NCI-H1092 treated with DMSO at 0.1 percent for 48 hours (cell line): Measurements from ENCODE around the gene LINGO1.

ENCODE experiments used
- DNase-seq: peaks from one replicate; lab custom pipeline; 2025; lab: John Stamatoyannopoulos, UW

LINGO1 gene

DNA sequence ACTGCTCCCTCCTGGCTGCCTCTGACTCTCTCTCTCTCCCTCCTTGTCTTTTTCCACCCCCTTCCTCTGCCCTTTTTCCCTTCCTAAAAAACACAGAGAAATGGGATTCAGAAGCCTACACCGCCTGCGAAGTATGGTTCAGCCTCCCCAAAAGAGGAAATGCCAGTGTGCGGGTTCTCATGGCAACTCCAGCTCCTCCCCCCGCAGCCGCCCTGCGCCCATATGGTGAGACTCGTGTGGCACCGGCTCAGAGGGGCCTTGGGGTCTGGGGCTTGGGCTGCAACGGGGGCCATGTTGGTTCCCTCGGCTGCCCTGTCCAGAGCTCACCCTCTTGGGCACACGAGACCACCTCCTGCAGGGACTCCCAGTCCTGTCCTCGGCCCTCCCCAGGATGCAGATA, 23.6 kb upstream of the LINGO1 start:
- DNase-seq = no peak

DNA sequence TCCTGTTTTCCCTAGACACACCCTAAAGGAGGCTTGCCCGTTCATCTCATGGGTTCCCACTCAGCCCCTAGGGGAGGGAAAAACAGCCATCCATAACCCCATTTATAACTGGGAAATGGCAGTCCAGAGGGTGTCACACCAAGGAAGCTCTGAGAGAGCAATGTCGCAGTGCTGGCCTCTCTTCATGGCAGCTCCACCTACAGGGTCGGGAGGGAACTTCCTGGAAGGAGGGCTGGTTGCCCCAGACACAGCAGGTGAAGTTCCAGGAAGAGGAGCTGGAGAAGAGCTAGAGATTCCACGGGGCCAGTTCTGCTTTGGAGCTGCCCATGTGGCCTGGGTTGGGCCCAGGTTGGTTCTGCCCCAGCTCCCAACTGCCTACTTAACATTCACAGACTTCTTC, 22.3 kb upstream of the LINGO1 start:
- DNase-seq = no peak

DNA sequence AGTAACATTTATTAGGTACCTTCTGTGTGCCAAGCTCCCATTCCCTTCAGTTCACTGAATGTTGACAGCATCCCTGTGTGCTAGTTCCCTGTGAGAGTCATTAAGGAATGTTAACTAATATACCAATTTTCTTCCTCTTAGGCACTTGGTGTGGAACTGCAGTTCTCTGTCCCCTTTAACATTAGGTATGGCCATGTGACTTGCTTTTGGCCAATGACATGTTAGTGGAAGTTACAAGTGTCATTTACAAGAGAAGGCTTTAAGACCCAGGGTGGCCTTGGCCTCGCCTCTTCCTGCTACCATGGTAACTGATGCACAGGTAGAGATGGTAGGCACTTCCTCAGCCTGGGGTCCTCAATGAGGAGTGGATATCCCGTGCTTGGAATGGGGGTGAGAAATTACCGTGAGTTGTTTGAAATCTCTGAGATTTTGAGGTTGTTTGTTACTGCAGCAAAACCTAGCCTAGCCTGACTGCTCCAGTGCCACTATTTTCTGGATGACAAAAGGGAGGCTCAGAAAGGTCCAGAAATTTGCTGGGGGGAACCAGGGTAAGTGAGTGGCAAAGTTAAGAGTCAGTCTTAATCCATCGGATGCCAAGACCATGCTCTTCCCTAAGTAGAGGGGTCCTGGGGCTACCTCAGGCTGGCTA, 21.2 kb upstream of the LINGO1 start:
- DNase-seq = no peak

DNA sequence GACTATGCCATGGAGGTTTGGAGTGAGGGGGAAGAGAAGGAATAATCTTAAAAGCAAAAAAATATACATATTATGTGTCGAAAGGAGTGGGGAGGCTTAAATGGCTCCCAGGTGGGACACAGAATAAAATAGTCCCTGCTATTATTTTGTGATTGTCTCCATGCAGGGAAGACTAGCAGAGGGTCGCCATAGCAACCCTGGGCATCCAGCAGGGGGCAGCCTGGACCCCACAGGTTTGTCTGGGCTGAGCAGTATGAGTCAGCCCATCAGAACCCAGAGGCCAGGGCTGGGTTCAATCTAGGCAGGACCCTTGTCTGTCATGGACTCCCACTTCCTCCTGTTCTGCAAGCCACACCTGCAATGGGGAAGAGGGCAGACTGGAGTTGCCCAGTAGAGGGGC, 17.6 kb upstream of the LINGO1 start:
- peak; percentile 2 for DNase-seq

DNA sequence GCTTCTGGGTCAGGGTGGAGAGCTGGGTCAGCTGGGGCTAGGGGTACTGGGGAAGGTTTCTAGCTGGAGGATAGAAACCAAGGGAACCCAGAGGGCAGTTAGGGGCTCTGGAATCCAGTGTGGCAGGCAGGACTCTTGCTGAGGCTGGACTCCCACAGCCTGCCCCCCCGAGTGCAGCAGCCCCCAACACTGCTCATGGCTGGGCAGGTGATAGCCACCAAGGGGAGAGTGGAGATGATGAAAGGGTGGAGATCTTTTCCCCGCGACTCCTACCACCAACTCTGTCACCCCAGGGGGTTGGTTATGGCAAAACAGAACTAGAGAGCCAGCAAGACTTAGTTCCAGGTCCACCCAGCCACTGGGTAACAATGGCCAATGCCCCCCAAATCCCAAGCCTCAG, 16.9 kb upstream of the LINGO1 start:
- no peak for DNase-seq

DNA sequence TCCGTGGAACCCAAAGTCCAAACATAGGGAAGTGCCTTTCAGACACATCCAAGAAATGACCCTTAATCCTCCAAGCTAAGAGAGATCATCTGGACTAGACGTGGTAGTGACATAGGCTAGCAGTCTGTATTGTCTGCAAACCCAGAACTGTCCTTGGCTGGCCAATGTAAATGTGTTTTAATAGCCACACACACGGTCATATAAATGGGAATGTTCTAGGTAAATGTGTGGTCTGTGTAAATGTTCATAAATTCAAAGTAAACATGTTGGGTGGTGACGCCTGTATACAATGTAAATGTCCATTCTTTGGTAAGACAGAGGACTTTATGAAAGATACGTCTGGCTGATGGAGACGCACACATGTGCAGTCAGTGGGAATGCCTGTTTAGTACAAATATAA, 16.3 kb upstream of the LINGO1 start:
- no peak for DNase-seq

DNA sequence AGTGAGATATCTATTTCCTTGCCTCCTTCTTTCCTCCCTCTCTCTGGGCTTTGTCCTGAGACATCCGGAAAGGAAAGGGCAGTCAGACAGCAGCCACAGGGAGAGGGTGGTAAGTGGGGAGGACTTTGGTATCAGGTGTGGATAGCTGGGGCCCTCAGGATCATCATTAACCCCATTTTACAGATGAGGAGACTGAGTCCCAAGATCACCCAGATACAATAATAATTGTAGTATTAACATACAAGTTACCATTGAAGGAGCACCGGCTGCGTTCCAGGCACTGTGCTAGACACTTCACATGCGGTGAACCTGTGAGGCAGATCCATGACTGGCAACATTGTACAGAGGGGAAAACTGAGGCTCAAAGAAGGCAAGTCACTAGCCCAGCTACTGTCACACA, 15.2 kb upstream of the LINGO1 start:
- DNase-seq = no peak

DNA sequence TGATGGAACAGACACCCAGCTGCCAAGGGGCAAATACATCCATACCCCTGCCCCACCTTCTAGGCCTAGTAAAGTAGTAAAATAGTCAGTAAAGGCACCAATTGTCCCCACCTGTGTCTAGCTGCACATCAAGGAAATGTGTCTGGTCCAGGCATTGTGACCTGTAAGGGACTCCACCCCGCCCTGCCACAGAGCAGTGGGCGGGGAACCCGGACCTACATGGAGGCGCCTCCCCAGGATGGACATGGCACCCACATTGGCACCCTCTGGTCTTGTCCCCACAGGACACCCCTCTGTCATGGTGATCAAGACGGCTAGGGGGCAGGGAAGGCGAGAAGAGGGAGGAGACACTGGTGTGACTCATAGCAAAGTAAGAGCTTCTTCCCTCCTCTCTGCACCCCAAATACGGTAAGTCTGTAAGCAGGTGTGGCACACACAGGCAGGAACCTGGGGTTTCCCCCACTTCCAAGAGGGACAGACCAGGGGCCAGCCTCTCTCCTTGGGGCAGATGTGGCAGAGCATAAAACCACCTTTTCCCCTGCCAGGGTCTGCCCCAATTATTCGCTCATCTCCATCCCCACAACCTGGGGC, 13.5 kb upstream of the LINGO1 start:
- no peak for DNase-seq

DNA sequence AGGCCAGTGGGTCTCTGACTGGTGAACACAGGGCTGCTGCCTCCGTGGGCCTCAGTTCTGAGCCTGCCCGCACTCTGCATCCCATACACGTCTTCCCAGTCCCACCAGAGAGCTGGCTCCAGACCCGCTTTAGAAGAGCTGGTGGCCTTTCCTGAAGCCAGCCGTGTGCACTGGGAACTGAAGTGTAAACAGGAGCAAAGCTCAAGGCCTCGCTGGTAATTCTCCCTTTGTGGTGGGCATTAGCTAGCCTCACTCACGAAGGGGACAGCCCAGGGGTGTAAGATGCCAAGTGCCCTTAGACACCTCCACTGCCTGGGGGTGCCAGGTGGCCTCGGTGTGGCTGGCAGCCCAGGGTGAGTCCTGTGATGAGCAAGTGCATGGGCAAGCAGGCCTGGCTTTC, 12.9 kb upstream of the LINGO1 start:
- DNase-seq = no peak

DNA sequence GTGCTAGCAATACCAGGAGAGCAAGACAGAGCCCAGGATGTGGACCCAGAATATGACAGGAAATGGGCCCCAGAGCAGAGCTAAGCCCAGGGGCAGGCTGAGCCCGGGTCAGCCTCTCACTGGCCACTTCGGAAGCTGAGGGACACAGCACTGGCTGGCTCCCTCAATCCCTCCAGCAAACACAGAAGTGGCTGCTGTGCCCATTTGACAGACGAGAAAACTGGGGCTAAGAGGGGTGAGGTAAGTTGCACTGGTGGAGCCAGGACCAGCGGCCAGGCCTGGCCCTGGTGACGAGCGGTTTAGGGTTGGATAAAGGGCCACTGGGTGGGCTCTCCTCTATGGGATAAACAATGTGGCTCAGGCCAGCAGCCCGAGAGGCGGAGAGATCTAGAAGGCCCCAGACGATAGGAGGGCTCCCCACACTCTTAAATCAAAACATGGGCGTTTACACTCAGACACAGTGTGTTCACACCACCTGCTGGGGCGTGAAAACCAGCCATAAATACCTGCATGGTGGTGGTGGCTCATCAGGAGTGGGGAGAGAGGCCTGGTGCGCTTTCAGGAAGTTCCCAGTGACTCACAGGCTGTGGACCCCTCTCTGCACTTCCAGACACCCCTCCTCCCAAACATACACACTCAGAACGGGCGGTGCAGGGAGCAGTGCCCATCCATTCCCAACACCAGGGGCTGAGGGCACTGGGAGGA, 12.0 kb upstream of the LINGO1 start:
- no peak for DNase-seq

DNA sequence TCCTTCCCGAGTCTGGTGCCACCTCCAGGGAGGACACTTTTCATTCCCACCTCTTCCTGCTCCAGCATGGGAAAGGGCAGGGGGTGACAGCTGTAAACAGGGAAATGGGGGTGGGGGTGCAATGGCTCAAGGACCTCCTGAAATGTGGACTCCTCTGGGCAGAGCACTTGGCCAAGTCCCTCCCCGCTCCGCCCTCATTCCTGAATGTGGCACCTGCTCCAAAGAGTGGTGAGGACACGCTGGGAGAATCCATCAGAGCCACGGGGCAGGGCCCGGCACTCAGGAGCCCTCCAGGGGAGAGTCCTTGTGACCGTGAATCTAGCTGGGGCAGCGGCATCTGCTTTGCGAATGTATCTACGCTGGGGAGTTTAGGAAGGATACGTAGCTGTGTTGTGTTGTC, 11.1 kb upstream of the LINGO1 start:
- DNase-seq = no peak

DNA sequence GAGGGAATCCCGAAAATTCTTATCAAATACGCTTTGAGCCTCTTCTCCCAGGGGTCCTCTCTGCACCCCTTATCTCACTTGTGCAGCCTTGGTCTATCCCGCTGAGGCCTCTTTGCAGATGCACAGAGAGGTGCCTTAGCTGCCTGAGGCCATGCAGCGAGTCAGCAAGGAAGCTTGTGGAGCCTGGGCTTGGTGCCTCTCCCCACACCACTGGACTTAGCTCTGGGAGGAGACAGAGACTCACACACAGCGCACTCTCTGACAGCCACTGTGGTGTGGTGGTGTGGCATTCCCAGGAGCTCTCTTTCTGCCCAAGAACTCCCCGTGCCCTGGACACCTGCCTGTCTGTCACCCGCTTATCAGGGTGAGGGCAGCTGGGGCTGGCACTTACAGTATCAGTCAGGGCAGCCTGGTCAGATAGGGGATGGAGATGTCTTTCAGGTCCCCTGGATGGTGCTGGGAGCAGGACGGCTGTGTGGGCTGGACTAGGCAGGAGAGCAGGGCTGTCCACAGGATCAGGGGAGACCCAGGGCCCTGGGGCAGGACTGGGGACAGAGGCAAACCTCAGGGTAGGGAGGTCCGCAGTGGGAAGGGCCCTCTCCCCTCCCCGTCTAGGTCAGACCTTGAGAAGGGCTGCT, 10.2 kb upstream of the LINGO1 start:
- no peak for DNase-seq

DNA sequence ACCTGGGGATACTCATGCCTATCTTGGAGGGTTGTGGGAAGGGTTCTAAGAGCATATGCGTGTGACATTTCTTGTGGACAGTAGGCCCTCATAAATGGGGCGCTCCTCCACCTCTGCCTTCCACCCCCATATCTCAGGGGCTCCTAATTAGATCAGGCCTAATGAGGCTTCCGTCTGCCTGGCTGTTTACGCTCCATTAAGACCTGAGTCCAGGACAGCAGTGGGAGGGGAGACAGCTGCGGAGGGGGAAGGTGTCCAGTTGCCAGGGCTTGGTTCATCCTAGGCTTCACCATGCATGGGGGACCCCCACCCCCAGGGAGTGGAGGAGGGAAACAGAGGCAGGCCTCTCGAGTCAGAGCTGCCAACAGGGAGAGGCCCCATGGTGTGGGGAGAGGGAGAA, 9.3 kb upstream of the LINGO1 start:
- DNase-seq = no peak

DNA sequence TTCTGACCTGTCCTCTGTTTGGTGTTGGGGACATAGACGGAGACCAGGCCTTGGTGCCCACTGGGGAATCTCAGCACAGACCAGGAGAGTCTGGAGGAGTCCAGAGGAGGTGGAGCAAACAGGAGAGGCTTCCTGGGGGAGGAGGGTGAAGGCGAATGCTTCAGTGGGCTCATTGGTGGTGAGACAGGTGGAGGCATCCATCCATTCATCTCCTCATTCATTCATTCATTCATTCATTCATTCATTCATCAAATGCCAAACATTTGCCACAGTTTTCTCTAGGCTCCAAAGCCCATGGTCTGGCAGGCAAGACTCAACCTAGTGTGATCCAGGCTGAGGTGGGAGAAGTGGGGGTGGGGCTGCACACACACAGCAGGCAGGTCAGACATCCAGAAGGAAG, 7.9 kb upstream of the LINGO1 start:
- no peak for DNase-seq

DNA sequence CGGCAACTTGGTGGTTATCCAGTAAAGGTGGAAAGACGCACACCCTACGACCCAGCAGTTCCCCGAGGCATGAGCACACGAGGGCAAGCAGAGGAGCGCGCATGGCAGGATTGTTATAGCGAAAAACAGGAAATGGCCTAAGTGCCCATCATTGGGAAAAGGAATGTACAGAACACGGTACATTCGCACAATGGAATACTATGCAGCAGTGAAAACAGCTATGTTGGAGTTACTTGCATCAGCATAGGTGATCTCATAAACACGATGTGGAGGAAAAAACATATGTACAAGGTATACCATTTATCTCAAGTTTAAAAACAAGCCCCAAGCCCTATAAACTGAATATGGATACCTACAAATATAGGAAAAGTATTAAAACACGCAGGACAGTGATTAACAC, 6.7 kb upstream of the LINGO1 start:
- no peak for DNase-seq

DNA sequence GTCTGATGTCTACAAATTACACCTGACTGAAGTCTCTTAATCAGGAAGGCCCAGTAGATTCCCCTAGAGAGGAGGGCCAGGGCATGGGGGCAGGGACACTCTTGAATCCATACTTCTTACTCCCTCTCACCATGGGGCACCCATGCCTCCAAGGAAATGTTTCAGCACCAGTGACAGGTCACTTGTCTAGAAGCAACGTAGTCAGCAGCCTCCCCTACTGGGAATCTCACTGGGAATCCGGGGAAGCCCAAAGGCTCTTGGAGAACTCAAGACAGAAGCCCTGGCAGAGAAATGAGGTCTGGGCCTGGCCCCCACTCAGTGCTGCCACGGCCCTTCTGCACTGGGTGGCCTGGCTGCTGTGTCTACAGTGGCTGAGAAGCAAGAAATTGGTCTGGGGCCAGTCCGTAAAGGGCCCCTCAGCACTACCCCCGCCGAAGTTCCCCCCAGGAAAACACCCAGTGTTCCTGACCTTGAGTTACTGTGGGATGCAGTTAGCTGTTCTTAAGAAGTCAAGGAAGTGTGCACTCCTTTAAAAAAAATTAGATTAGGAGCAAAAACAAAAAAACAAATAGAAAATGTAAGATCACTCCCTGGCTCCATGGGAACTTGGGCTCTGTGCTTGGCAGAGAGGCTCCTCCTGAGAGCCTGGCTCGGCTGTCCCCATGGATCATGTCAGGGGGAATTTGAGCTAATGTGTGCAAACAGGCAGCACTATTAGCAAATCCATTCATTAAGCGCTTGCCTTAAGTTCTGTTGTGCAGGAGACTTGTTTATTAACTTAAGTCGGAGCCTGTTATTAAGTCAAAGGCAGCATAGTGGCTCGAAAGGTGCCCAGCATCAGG, 5.4 kb upstream of the LINGO1 start:
- DNase-seq = no peak

DNA sequence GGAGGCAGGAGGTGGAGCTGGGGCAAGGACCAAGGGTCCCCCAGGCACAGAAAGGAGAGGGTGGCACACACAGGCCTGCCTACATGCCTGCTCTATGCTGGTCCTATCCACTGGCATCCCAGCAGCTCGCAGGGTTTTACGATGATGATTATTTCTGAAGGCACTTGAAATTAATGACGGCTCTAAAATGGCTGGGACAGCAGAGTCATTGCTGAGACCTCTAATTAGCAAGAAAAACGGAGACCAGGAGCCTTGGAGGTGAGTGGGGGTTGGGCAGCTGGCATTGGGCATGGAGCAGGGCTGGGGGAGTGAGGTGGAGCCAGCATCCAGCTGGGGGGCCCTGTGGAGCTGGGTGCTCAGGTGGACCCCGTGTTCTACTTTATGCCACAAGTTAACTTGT, 3.5 kb upstream of the LINGO1 start:
- no peak for DNase-seq

DNA sequence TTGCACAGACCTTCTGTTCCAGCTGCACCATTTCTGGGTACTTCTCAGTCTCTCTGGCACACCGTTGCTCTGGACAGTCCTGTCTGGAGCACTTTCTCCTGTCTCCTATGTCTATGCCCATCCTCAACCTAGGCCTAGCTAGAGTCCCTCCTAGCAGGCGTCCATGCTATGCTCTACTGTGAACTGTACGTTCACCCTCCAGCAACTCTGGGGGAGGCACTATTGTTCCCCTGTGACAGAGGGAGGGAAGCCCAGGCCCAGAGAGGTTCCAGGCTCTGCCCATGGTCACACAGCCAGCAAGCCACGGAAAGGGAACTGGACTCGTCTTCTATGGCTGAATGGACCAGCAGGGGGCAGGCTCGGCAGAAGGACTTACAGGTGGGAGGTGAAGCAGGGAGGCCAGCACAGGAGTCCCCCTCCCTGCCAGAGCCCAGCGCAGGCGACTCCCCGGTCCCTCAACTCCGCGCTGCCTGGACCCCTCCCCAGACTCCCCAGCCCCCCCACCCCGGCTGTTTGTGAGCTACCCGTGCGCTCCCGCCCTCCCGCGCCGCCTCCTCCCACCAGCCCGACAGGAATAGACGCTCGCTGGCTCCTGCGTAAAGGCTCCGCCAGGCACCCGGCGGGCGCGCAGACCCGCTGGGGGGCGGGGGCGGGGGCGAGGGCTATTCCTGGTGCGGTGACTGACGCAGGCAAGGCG, 1.7 kb upstream of the LINGO1 start:
- DNase-seq = peak; percentile 37

DNA sequence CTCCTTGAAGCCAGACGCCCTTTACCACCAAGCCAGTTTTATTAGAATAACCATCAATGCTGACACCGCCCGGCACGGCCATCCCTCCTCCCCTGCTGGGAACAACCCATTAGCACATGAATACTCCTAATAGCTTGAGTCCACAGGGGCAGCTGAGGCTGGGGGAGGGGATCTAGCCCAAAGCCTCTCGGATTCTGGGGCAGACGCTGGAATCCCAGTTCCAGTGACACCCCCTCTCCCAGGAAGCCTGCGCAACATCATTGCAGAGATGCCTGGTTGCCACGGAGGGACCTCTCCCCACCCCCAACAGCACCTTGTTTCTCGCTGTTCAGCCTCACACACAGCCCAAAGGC, 1.2 kb upstream of the LINGO1 start:
- DNase-seq = no peak

DNA sequence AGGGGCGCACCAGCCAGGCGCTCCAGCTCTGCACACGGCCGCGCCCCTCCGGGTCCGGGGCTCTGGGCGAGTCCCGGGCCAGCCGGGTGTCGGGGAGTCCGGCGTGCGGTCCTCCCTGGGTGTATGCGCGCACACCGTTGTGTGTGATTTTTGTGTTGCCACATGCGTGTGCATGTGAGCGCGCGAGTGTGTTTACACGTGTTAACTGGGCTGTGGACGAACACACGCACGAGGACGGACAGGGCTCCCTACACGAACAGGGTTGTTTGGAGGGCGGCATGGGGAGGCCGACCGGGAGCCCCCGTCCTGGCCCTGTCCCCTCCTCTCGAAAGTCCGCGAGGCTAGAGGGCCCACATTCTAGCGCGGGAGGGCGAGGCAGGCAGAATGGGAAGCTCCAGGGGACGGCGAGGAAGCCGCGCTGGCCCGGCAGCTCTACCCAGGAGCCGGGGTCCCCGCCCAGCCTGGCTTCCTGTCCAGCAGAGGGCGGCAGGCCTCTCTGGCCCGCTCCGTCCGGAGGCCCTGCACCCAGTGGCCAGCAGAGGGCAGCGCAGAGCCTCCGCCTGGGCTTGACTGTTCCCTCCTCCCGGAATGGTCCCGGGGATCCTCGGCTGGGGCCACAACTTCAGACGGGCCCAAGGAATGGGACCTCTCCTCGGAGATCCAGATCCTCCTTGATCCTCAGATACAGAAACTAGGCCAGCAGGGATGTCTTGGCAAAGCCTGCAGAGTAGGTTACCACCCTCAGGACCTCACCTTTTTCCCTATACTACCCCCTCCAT, 611 bp upstream of the LINGO1 start:
- peak; percentile 37 for DNase-seq
